ENCODE results near the gene SLC17A3. TPM values are rescaled to one million over a fixed set of nuclear protein-coding genes. Genes with fewer than 3 reads are reported as not detected.

Gene SLC17A3
- total RNA-seq, 4 donors from 2014 or later = not detected

- H3K9me3 ChIP-seq = no peaks in the 10 kb centered on the region
- TF ChIP-seq CTCF (IDR thresholded peaks at IDR 0.05) (peak in 4 of 5 experiments; percentile 20 to 45 (median 31)), EP300 (IDR thresholded peaks at IDR 0.05) (no peak), POLR2A (IDR thresholded peaks at IDR 0.05) (no peak)
- no peaks in the 10 kb centered on the region for H3K36me3 ChIP-seq
- H3K27ac ChIP-seq = no peak overlapping the region
- no peaks in the 10 kb centered on the region for H3K27me3 ChIP-seq
- DNase-seq (ENCODE audit: low spot score in 2 of 2) = peak in 1 of 2 donors; percentile 22
- no peaks in the 10 kb centered on the region for H3K4me1 ChIP-seq
- no peak overlapping the region for H3K4me3 ChIP-seq
- WGBS, 2 donors = 38 to 51% methylated on average over 5 of the region's 5 CpGs
These were observed 16.1 kb upstream of the SLC17A3 start for GRCh38 chr6:25889877-25890853.

- no peak for DNase-seq (ENCODE audit: low spot score in 2 of 2)
- 69 to 81% methylated on average over 2 of the region's 2 CpGs for WGBS, 2 donors
- no peak overlapping the region for H3K27ac ChIP-seq
These were observed 14.6 kb upstream of the SLC17A3 start for GRCh38 chr6:25888626-25889025.

GRCh38 chr6:25886066-25886465, 12.0 kb upstream of the SLC17A3 start:
- no peak for DNase-seq (ENCODE audit: low spot score in 2 of 2)
- no peak for TF ChIP-seq EP300 (IDR thresholded peaks at IDR 0.05)
- no peak for TF ChIP-seq CTCF (IDR thresholded peaks at IDR 0.05)
- no peak for TF ChIP-seq POLR2A (IDR thresholded peaks at IDR 0.05)

More at GRCh38 chr6:25888626-25889025, 14.6 kb upstream of the SLC17A3 start:
- Histone ChIP-seq H3K27me3 (no peaks in the 10 kb centered on the region), H3K36me3 (no peaks in the 10 kb centered on the region), H3K9me3 (no peaks in the 10 kb centered on the region), H3K4me3 (no peak overlapping the region), H3K4me1 (no peaks in the 10 kb centered on the region)
- TF ChIP-seq POLR2A (IDR thresholded peaks at IDR 0.05) (no peak), EP300 (IDR thresholded peaks at IDR 0.05) (no peak), CTCF (IDR thresholded peaks at IDR 0.05) (no peak)

GRCh38 chr6:25883991-25884390, 9.9 kb upstream of the SLC17A3 start:
- H3K36me3 ChIP-seq = no peaks in the 10 kb centered on the region
- no peak overlapping the region for H3K4me3 ChIP-seq
- no peaks in the 10 kb centered on the region for H3K9me3 ChIP-seq
- TF ChIP-seq EP300 (IDR thresholded peaks at IDR 0.05) = peak in 1 of 2 donors; percentile 16
- no peak for TF ChIP-seq CTCF (IDR thresholded peaks at IDR 0.05)
- no peak for TF ChIP-seq POLR2A (IDR thresholded peaks at IDR 0.05)
- no peak for DNase-seq (ENCODE audit: low spot score in 2 of 2)
- 41 to 47% methylated on average over 2 of the region's 2 CpGs for WGBS, 2 donors
- no peaks in the 10 kb centered on the region for H3K4me1 ChIP-seq
- no peaks in the 10 kb centered on the region for H3K27me3 ChIP-seq
- no peak overlapping the region for H3K27ac ChIP-seq

More at GRCh38 chr6:25886066-25886465, 12.0 kb upstream of the SLC17A3 start:
- Histone ChIP-seq H3K9me3 (no peaks in the 10 kb centered on the region), H3K4me3 (no peak overlapping the region), H3K27ac (no peak overlapping the region), H3K36me3 (no peaks in the 10 kb centered on the region), H3K27me3 (no peaks in the 10 kb centered on the region), H3K4me1 (no peaks in the 10 kb centered on the region)
- 88 to 91% methylated on average over 2 of the region's 2 CpGs for WGBS, 2 donors

GRCh38 chr6:25883536-25883935, 9.5 kb upstream of the SLC17A3 start:
- Histone ChIP-seq H3K4me3 (no peak overlapping the region), H3K36me3 (no peaks in the 10 kb centered on the region), H3K4me1 (no peaks in the 10 kb centered on the region), H3K27me3 (no peaks in the 10 kb centered on the region), H3K9me3 (no peaks in the 10 kb centered on the region), H3K27ac (no peak overlapping the region)
- no peak for DNase-seq (ENCODE audit: low spot score in 2 of 2)
- no peak for TF ChIP-seq EP300 (IDR thresholded peaks at IDR 0.05)
- no peak for TF ChIP-seq CTCF (IDR thresholded peaks at IDR 0.05)
- TF ChIP-seq POLR2A (IDR thresholded peaks at IDR 0.05) = no peak
- WGBS, 2 donors = 60 to 68% methylated on average over 1 of the region's 1 CpG

All from tibial nerve (tissue), 4 donors.